ENCODE measurements around the gene CACNA1I. TPM values are rescaled to one million over a fixed set of nuclear protein-coding genes. Genes with fewer than 3 reads are reported as not detected.
"Not testable (repeated sequence)": the region's sequence is repeated elsewhere in the genome, so short reads cannot be mapped to it uniquely, and the experiment has no call there.

CACNA1I gene
- total RNA-seq, 1 donor from 2014 or later = 0.11 TPM

DNA sequence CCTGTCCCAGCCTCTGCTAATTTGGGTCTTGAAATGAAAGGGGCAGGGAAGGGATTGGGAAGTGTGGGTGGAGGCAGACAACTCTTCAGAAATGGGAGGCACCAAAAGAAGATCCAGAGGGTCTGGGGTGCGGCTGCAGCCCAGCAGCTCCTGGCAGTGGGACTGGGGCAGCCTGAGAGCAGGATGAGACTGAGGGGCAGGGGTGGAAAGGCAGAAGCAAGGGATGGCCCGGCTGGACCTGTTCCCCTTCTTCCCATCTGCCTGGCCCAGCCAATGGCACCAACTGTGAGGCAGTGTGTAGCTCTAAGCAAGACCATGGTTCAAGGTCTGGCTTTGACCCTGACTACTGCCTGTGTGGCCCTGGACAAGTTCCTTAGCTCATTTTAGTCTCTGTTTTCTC is 162.6 kb downstream of the CACNA1I start:
- Histone ChIP-seq H3K9me3 (ENCODE audit: insufficient read depth, low read depth, low read length) (no peaks in the 10 kb centered on the region), H3K4me2 (ENCODE audit: low read length) (no peak overlapping the region), H3K27ac (ENCODE audit: low read depth, low read length) (no peak overlapping the region), H3K36me3 (ENCODE audit: insufficient read depth, low read length) (no peaks in the 10 kb centered on the region), H4K20me1 (ENCODE audit: insufficient read depth, low read length) (no peaks in the 10 kb centered on the region), H3K27me3 (ENCODE audit: insufficient read depth, low read length) (peaks cover 19% of the 10 kb centered on the region), H3K4me1 (ENCODE audit: insufficient read depth, low read length) (no peaks in the 10 kb centered on the region), H2AFZ (ENCODE audit: low read depth, low read length) (no peak overlapping the region), H3K9ac (ENCODE audit: low read length) (no peak overlapping the region), H3K4me3 (ENCODE audit: insufficient read depth, low read depth, low read length) (no peak overlapping the region), H3K79me2 (ENCODE audit: insufficient read depth, low read length) (no peaks in the 10 kb centered on the region)
- DNase-seq (ENCODE audit: low read depth) (no peak), FAIRE-seq (no peak)
- no peaks in the 10 kb centered on the region for H3K36me3 Mint-ChIP-seq (ENCODE audit: low read depth, unreplicated experiment)
- peaks cover 35% of the 10 kb centered on the region for H3K27me3 Mint-ChIP-seq (ENCODE audit: low read depth, unreplicated experiment)
- H3K27ac Mint-ChIP-seq (ENCODE audit: unreplicated experiment) = no peak overlapping the region
- H3K4me1 Mint-ChIP-seq (ENCODE audit: low read depth, unreplicated experiment) = no peaks in the 10 kb centered on the region
- H3K4me3 Mint-ChIP-seq (ENCODE audit: unreplicated experiment) = no peak overlapping the region
- H3K9me3 Mint-ChIP-seq (ENCODE audit: unreplicated experiment) = peaks cover 3% of the 10 kb centered on the region
- TF ChIP-seq CTCF (IDR thresholded peaks at IDR 0.05; ENCODE audit: insufficient read depth, low read depth, low read length) = no peak
- TF ChIP-seq EZH2 (IDR thresholded peaks at IDR 0.05; ENCODE audit: insufficient read depth, low read length) = no peak

DNA sequence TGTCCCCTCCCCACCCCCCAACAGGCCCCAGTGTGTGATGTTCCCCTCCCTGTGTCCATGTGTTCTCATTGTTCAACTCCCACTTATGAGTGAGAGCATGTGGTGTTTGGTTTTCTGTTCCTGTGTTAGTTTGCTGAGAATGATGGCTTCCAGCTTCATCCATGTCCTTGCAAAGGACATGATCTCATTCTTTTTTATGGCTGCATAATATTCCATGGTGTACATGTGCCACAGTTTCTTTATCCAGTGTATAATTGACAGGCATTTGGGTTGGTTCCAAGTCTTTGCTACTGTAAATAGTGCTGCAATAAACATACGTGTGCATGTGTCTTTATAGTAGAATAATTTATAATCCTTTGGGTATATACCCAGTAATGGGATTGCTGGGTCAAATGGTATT is 163.5 kb downstream of the CACNA1I start:
- H3K79me2 ChIP-seq (ENCODE audit: insufficient read depth, low read length); DNase-seq (ENCODE audit: low read depth); H3K9me3 ChIP-seq (ENCODE audit: insufficient read depth, low read depth, low read length); H3K4me3 Mint-ChIP-seq (ENCODE audit: unreplicated experiment); H3K27ac Mint-ChIP-seq (ENCODE audit: unreplicated experiment); H3K27ac ChIP-seq (ENCODE audit: low read depth, low read length); H2AFZ ChIP-seq (ENCODE audit: low read depth, low read length); H3K4me2 ChIP-seq (ENCODE audit: low read length); FAIRE-seq; H4K20me1 ChIP-seq (ENCODE audit: insufficient read depth, low read length); H3K4me3 ChIP-seq (ENCODE audit: insufficient read depth, low read depth, low read length); H3K9ac ChIP-seq (ENCODE audit: low read length); H3K36me3 ChIP-seq (ENCODE audit: insufficient read depth, low read length); H3K4me1 ChIP-seq (ENCODE audit: insufficient read depth, low read length); H3K9me3 Mint-ChIP-seq (ENCODE audit: unreplicated experiment); H3K36me3 Mint-ChIP-seq (ENCODE audit: low read depth, unreplicated experiment); H3K4me1 Mint-ChIP-seq (ENCODE audit: low read depth, unreplicated experiment): not testable (repeated sequence)
- H3K27me3 Mint-ChIP-seq (ENCODE audit: low read depth, unreplicated experiment) = peaks cover 35% of the 10 kb centered on the region
- peaks cover 19% of the 10 kb centered on the region for H3K27me3 ChIP-seq (ENCODE audit: insufficient read depth, low read length)

DNA sequence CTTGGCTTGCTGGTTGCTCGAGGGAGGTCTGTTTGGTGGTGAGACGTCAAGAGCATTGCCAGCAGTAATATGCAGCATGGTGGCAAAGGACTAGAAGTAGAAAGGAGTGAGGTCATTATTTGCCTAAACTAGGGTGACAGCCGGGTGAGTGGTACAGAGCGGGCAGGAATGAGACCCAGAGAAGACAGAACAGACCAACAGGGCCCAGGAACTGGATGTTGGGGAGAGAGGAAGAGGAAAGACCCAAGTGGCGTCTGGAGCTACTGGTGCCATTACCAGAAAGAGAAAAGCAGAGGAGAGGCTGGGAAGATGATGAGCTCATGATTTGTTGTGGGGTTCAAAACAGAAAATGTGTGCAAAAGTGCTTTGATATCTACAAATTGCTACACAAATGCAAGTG is 164.3 kb downstream of the CACNA1I start:
- Mint-ChIP-seq H3K4me1 (ENCODE audit: low read depth, unreplicated experiment) (no peaks in the 10 kb centered on the region), H3K27me3 (ENCODE audit: low read depth, unreplicated experiment) (peaks cover 30% of the 10 kb centered on the region), H3K9me3 (ENCODE audit: unreplicated experiment) (peaks cover 2% of the 10 kb centered on the region), H3K36me3 (ENCODE audit: low read depth, unreplicated experiment) (no peaks in the 10 kb centered on the region), H3K27ac (ENCODE audit: unreplicated experiment) (no peak overlapping the region), H3K4me3 (ENCODE audit: unreplicated experiment) (no peak overlapping the region)
- FAIRE-seq = no peak
- H2AFZ ChIP-seq (ENCODE audit: low read depth, low read length) = no peak overlapping the region
- peaks cover 19% of the 10 kb centered on the region for H3K27me3 ChIP-seq (ENCODE audit: insufficient read depth, low read length)
- H3K9ac ChIP-seq (ENCODE audit: low read length) = no peak overlapping the region
- no peaks in the 10 kb centered on the region for H3K79me2 ChIP-seq (ENCODE audit: insufficient read depth, low read length)
- no peak overlapping the region for H3K4me3 ChIP-seq (ENCODE audit: insufficient read depth, low read depth, low read length)
- H4K20me1 ChIP-seq (ENCODE audit: insufficient read depth, low read length) = no peaks in the 10 kb centered on the region
- DNase-seq (ENCODE audit: low read depth) = no peak
- H3K4me1 ChIP-seq (ENCODE audit: insufficient read depth, low read length) = no peaks in the 10 kb centered on the region
- no peaks in the 10 kb centered on the region for H3K36me3 ChIP-seq (ENCODE audit: insufficient read depth, low read length)
- no peaks in the 10 kb centered on the region for H3K9me3 ChIP-seq (ENCODE audit: insufficient read depth, low read depth, low read length)
- TF ChIP-seq EZH2 (IDR thresholded peaks at IDR 0.05; ENCODE audit: insufficient read depth, low read length) (no peak), CTCF (IDR thresholded peaks at IDR 0.05; ENCODE audit: insufficient read depth, low read depth, low read length) (no peak)
- no peak overlapping the region for H3K27ac ChIP-seq (ENCODE audit: low read depth, low read length)
- no peak overlapping the region for H3K4me2 ChIP-seq (ENCODE audit: low read length)

Measured in astrocyte (in vitro differentiated cells and primary cell).